GM13977 (cell line): Measurements from ENCODE around the gene PLEKHA6.

Experiments
- DNase-seq: peaks from one replicate; pipeline ENCODE4 v3.0.0; 2012; ENCODE audit warnings: low spot score
- in situ Hi-C: fragments of 300-500 bp; cut with MboI; formaldehyde crosslinking; loops from one replicate; pipeline ENCODE4 v1.12.0; 2022; ENCODE audit warnings: low sequenced_read_pairs, low pct_unique_long_range_greater_than_20kb, mixed read lengths, inconsistent platforms; ENCODE audit not compliant: unreplicated experiment
- TF ChIP-seq, protein P1 (sequence below): IDR thresholded peaks from 2 replicates; pipeline ENCODE4 v1.5.1; 2012; ENCODE audit warnings: mild to moderate bottlenecking, control low read depth; ENCODE audit not compliant: insufficient read depth; ENCODE audit errors: extremely low read depth, missing control alignments

Gene PLEKHA6

DNA sequence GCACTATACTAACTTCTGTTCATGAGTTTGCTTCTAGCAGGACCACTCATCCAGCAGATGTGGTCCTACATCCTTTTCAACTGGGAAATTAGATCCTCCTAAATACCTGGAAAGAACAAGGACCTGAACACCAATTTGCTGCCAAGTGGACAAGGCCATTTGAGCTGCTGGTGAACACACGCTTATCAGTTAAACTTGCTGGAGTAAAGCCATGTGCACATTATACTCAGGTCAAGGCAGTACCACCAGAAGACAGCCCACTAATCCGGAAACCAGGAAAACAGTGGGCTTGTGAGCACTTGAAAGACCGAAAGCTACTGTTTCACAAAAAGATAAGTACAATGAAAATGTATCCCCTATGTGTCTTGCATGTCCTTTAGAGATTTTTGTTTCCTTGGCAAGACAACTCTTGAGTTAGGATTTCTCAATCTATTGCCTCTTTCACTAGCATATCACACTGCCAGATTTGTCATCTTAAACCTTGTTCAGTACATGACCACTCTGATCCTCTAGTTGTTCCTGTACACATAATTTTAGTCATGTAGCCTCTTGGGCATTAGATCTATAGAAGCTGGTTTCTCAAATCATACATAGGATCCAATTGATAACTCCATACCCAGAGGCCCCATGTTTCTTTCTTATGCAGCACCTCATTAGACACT lies 189.1 kb downstream of the PLEKHA6 start:
- in situ Hi-C loops, result loop anchor here (25.0 kb wide), 1 partner anchor 217 kb away; no protein-coding TSS in a partner anchor
- TF ChIP-seq, protein P1, sequence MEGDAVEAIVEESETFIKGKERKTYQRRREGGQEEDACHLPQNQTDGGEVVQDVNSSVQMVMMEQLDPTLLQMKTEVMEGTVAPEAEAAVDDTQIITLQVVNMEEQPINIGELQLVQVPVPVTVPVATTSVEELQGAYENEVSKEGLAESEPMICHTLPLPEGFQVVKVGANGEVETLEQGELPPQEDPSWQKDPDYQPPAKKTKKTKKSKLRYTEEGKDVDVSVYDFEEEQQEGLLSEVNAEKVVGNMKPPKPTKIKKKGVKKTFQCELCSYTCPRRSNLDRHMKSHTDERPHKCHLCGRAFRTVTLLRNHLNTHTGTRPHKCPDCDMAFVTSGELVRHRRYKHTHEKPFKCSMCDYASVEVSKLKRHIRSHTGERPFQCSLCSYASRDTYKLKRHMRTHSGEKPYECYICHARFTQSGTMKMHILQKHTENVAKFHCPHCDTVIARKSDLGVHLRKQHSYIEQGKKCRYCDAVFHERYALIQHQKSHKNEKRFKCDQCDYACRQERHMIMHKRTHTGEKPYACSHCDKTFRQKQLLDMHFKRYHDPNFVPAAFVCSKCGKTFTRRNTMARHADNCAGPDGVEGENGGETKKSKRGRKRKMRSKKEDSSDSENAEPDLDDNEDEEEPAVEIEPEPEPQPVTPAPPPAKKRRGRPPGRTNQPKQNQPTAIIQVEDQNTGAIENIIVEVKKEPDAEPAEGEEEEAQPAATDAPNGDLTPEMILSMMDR, result no peak
- no peak for DNase-seq

DNA sequence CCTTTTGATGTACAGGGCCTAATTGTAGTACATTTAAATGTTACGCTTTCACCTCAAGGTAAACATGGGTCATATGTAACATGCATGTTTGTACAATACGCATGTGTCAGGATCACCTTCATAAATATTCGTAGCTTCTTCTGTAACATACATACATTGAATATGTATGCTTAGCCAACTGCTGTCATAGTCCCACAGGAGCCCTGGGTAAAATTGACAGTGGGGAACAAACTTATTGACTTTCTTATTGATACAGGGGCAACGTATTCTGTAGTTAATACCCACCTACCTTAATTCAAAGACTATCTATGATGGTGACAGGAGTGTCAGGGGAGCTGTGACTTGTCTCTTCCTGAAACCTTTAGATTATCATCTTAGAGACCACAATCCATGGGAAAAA lies 189.9 kb downstream of the PLEKHA6 start:
- no peak for DNase-seq
- in situ Hi-C loops, result loop anchor here (25.0 kb wide), 1 partner anchor 217 kb away; no protein-coding TSS in a partner anchor
- TF ChIP-seq, protein P1, result no peak
